HEK293 (cell line): ENCODE results near the gene HMX2.

ENCODE experiments used
- KLF10 ChIP-seq: fragments of 450-650 bp; IDR thresholded peaks from 2 replicates; pipeline ENCODE4 v1.5.1; 2018; ENCODE audit warnings: missing biosample characterization, mild to moderate bottlenecking, missing genetic modification characterization
- MZF1 ChIP-seq: fragments of 450-650 bp; formaldehyde crosslinking; IDR thresholded peaks from 2 replicates; pipeline ENCODE4 v1.5.1; 2017; ENCODE audit warnings: missing biosample characterization, missing genetic modification characterization, borderline replicate concordance
- SCRT2 ChIP-seq: fragments of 450-650 bp; formaldehyde crosslinking; IDR thresholded peaks from 2 replicates; pipeline ENCODE4 v1.5.1; 2016; ENCODE audit warnings: missing biosample characterization, missing genetic modification characterization
- YY1 ChIP-seq: fragments of 450-650 bp; formaldehyde crosslinking; IDR thresholded peaks from 2 replicates; pipeline ENCODE4 v1.5.1; 2018; ENCODE audit warnings: missing biosample characterization, missing genetic modification characterization
- ZBTB7A ChIP-seq: fragments of 450-650 bp; formaldehyde crosslinking; IDR thresholded peaks from 2 replicates; pipeline ENCODE4 v1.5.1; 2016; ENCODE audit warnings: low read depth, missing biosample characterization, missing genetic modification characterization
- ZNF146 ChIP-seq: fragments of 450-650 bp; formaldehyde crosslinking; IDR thresholded peaks from 2 replicates; pipeline ENCODE4 v1.5.1; 2016; ENCODE audit warnings: missing biosample characterization, missing genetic modification characterization
- ZNF24 ChIP-seq: fragments of 450-650 bp; formaldehyde crosslinking; IDR thresholded peaks from 2 replicates; pipeline ENCODE4 v1.5.1; 2016; ENCODE audit warnings: missing biosample characterization, missing genetic modification characterization
- ZNF292 ChIP-seq: fragments of 450-650 bp; formaldehyde crosslinking; IDR thresholded peaks from 2 replicates; pipeline ENCODE4 v1.5.1; 2016; ENCODE audit warnings: low read depth, missing biosample characterization, missing genetic modification characterization, borderline replicate concordance
- ZNF514 ChIP-seq: fragments of 450-650 bp; formaldehyde crosslinking; IDR thresholded peaks from 2 replicates; pipeline ENCODE4 v1.5.1; 2016; ENCODE audit warnings: missing biosample characterization, missing genetic modification characterization
- TF ChIP-seq, protein P1 (sequence below): fragments of 450-650 bp; formaldehyde crosslinking; IDR thresholded peaks from 2 replicates; pipeline ENCODE4 v1.5.1; 2016; ENCODE audit warnings: missing biosample characterization, missing genetic modification characterization
- TF ChIP-seq, protein P2 (sequence below): fragments of 450-650 bp; formaldehyde crosslinking; IDR thresholded peaks from 2 replicates; pipeline ENCODE4 v1.5.1; 2016; ENCODE audit warnings: missing biosample characterization, missing genetic modification characterization
- TF ChIP-seq, protein P3 (sequence below): fragments of 450-650 bp; formaldehyde crosslinking; IDR thresholded peaks from 2 replicates; pipeline ENCODE4 v1.5.0; 2017; ENCODE audit warnings: missing biosample characterization, missing genetic modification characterization, borderline replicate concordance
- TF ChIP-seq, protein P4 (sequence below): fragments of 450-650 bp; formaldehyde crosslinking; IDR thresholded peaks from 2 replicates; pipeline ENCODE4 v1.5.1; 2016; ENCODE audit warnings: missing biosample characterization, missing genetic modification characterization

DNA sequence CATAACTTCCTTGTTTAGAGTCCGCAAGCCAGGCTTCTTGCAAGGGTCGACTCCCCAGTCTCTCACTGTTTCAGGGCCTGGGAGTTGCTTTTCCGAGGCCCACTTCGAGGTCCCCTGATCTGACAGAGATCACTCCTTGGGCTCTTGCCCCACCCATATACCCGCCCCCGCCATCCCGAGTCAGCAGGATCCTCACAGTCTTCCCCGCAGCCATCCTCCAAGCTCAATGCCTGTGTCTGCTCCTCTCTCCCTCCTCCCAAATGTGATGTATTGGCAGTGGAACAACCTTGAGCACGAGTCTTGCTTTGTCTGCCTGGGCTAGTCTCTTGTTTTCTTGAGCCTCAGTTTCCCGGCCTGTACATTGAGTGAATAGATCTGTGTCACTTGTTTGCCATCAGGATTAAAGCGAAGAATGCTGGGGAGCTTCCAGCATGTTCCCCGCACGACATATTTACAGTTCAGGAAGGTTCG lies 2.4 kb upstream of the HMX2 start:
- no peak for TF ChIP-seq KLF10 (tag by site-specific recombination)
- TF ChIP-seq, protein P1, sequence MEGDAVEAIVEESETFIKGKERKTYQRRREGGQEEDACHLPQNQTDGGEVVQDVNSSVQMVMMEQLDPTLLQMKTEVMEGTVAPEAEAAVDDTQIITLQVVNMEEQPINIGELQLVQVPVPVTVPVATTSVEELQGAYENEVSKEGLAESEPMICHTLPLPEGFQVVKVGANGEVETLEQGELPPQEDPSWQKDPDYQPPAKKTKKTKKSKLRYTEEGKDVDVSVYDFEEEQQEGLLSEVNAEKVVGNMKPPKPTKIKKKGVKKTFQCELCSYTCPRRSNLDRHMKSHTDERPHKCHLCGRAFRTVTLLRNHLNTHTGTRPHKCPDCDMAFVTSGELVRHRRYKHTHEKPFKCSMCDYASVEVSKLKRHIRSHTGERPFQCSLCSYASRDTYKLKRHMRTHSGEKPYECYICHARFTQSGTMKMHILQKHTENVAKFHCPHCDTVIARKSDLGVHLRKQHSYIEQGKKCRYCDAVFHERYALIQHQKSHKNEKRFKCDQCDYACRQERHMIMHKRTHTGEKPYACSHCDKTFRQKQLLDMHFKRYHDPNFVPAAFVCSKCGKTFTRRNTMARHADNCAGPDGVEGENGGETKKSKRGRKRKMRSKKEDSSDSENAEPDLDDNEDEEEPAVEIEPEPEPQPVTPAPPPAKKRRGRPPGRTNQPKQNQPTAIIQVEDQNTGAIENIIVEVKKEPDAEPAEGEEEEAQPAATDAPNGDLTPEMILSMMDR (tag by site-specific recombination) = no peak
- TF ChIP-seq, protein P2, sequence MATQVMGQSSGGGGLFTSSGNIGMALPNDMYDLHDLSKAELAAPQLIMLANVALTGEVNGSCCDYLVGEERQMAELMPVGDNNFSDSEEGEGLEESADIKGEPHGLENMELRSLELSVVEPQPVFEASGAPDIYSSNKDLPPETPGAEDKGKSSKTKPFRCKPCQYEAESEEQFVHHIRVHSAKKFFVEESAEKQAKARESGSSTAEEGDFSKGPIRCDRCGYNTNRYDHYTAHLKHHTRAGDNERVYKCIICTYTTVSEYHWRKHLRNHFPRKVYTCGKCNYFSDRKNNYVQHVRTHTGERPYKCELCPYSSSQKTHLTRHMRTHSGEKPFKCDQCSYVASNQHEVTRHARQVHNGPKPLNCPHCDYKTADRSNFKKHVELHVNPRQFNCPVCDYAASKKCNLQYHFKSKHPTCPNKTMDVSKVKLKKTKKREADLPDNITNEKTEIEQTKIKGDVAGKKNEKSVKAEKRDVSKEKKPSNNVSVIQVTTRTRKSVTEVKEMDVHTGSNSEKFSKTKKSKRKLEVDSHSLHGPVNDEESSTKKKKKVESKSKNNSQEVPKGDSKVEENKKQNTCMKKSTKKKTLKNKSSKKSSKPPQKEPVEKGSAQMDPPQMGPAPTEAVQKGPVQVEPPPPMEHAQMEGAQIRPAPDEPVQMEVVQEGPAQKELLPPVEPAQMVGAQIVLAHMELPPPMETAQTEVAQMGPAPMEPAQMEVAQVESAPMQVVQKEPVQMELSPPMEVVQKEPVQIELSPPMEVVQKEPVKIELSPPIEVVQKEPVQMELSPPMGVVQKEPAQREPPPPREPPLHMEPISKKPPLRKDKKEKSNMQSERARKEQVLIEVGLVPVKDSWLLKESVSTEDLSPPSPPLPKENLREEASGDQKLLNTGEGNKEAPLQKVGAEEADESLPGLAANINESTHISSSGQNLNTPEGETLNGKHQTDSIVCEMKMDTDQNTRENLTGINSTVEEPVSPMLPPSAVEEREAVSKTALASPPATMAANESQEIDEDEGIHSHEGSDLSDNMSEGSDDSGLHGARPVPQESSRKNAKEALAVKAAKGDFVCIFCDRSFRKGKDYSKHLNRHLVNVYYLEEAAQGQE (tag by site-specific recombination) = no peak
- TF ChIP-seq, protein P3, sequence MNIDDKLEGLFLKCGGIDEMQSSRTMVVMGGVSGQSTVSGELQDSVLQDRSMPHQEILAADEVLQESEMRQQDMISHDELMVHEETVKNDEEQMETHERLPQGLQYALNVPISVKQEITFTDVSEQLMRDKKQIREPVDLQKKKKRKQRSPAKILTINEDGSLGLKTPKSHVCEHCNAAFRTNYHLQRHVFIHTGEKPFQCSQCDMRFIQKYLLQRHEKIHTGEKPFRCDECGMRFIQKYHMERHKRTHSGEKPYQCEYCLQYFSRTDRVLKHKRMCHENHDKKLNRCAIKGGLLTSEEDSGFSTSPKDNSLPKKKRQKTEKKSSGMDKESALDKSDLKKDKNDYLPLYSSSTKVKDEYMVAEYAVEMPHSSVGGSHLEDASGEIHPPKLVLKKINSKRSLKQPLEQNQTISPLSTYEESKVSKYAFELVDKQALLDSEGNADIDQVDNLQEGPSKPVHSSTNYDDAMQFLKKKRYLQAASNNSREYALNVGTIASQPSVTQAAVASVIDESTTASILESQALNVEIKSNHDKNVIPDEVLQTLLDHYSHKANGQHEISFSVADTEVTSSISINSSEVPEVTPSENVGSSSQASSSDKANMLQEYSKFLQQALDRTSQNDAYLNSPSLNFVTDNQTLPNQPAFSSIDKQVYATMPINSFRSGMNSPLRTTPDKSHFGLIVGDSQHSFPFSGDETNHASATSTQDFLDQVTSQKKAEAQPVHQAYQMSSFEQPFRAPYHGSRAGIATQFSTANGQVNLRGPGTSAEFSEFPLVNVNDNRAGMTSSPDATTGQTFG = no peak
- no peak for TF ChIP-seq ZNF24 (tag by site-specific recombination)
- no peak for TF ChIP-seq MZF1 (tag by site-specific recombination)
- TF ChIP-seq ZNF146 (tag by site-specific recombination) = no peak
- no peak for TF ChIP-seq ZBTB7A (tag by site-specific recombination)
- TF ChIP-seq ZNF292 (tag by site-specific recombination) = no peak
- TF ChIP-seq YY1 (tag by site-specific recombination) = no peak
- TF ChIP-seq, protein P4, sequence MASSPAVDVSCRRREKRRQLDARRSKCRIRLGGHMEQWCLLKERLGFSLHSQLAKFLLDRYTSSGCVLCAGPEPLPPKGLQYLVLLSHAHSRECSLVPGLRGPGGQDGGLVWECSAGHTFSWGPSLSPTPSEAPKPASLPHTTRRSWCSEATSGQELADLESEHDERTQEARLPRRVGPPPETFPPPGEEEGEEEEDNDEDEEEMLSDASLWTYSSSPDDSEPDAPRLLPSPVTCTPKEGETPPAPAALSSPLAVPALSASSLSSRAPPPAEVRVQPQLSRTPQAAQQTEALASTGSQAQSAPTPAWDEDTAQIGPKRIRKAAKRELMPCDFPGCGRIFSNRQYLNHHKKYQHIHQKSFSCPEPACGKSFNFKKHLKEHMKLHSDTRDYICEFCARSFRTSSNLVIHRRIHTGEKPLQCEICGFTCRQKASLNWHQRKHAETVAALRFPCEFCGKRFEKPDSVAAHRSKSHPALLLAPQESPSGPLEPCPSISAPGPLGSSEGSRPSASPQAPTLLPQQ (tag by site-specific recombination) = no peak
- TF ChIP-seq SCRT2 (tag by site-specific recombination) = no peak
- TF ChIP-seq ZNF514 (tag by site-specific recombination) = no peak
